Stomach (tissue), 9 donors: ENCODE results near the gene CCR2. TPM values are rescaled to one million over a fixed set of nuclear protein-coding genes. Genes with fewer than 3 reads are reported as not detected.

ENCODE experiments used
- DNase-seq, 2 donors: peaks; one replicate each; pipeline versions ENCODE4 v3.0.0 to v3.0.0-alpha.2; 2013 to 2019
- H3K27ac ChIP-seq, 5 donors: fragments of 200-600 bp in 4 of 5; sonication (generic) in 4 of 5; one replicate each; pipeline ENCODE4 v1.5.1; 2013 to 2019; ENCODE audit warnings: mild to moderate bottlenecking in 1 of 5, moderate library complexity in 1 of 5
- H3K27me3 ChIP-seq, 3 donors: fragments of 200-600 bp; sonication (generic); one replicate each; pipeline ENCODE4 v1.5.1; 2017 to 2019; ENCODE audit warnings: mixed run types in 1 of 3
- H3K36me3 ChIP-seq, 4 donors: fragments of 200-600 bp; sonication (generic); 1 replicate in 3 of 4; 2 replicates in 1 of 4; pipeline ENCODE4 v1.5.1; 2016 to 2019
- H3K4me1 ChIP-seq, 4 donors: fragments of 200-600 bp; sonication (generic); one replicate each; pipeline ENCODE4 v1.5.1; 2016 to 2019
- H3K4me3 ChIP-seq, 4 donors: fragments of 200-600 bp; sonication (generic) in 3 of 4; one replicate each; pipeline ENCODE4 v1.5.1; 2016 to 2019; ENCODE audit warnings: mild to moderate bottlenecking in 1 of 4
- H3K9me3 ChIP-seq, 4 donors: fragments of 200-600 bp; sonication (generic); one replicate each; pipeline ENCODE4 v1.5.1; 2016 to 2019
- EP300 ChIP-seq: sonication (generic); formaldehyde crosslinking; IDR thresholded peaks from one replicate; pipeline ENCODE4 v1.6.1; 2017; ENCODE audit warnings: antibody characterized with exemption
- POLR2A ChIP-seq, 4 donors: fragments of 450-650 bp; IDR thresholded peaks; one replicate each; pipeline ENCODE4 v1.6.1; 2016; ENCODE audit warnings: antibody characterized with exemption in 4 of 4, control low read depth in 2 of 4, mild to moderate bottlenecking in 1 of 4, moderate library complexity in 1 of 4
- POLR2AphosphoS5 ChIP-seq, 3 donors: sonication (generic); formaldehyde crosslinking; IDR thresholded peaks; one replicate each; pipeline ENCODE4 v1.6.1; 2016; ENCODE audit warnings: antibody characterized with exemption in 3 of 3
- WGBS, 5 donors: extraction: QIAGEN DNeasy Blood & Tissue Kit in 3 of 5; methylation state at CpG; one replicate each; pipeline versions ENCODE4 v1.1.5 to v1.1.7; 2013 to 2018; 5-methylcytosine and 5-hydroxymethylcytosine counted together
- intact Hi-C: fragments of 100-400 bp; cut with DNase I; formaldehyde crosslinking; loops from one replicate; pipeline ENCODE4 v1.15.1; 2023; ENCODE audit warnings: low total_unique reads
- polyA plus RNA-seq, 3 donors: library from polyadenylated mRNA; stranded (reverse); fragments of 200-250 nt; gene quantifications; one replicate each; pipeline ENCODE4 v1.2.3, GENCODE V29; 2013
- total RNA-seq, 5 donors: library from RNA; depleted of rRNA; stranded (reverse); fragments of >200 nt; gene quantifications; one replicate each; pipeline versions ENCODE4 v1.1.0 to v1.2.3, GENCODE V29; 2014 to 2016
- TF ChIP-seq, protein P1 (sequence below), 7 experiments: fragments of 450-650 bp in 4 of 7; fragments of 200-600 bp in 3 of 7; sonication (generic) in 3 of 7; IDR thresholded peaks; one replicate each; pipeline ENCODE4 v1.5.1; 2016 to 2019; ENCODE audit warnings: antibody characterized with exemption in 7 of 7, control low read depth in 2 of 7, mild to moderate bottlenecking in 1 of 7
- donor health status: healthy with polysubstance abuse.
- donor health status: Bipolar disorder and iron deficiency.
- donor health status: healthy.

Gene CCR2
- total and polyA plus RNA-seq, 8 donors = 0.37 to 2.5 (median 0.61) TPM; not detected in 3

DNA sequence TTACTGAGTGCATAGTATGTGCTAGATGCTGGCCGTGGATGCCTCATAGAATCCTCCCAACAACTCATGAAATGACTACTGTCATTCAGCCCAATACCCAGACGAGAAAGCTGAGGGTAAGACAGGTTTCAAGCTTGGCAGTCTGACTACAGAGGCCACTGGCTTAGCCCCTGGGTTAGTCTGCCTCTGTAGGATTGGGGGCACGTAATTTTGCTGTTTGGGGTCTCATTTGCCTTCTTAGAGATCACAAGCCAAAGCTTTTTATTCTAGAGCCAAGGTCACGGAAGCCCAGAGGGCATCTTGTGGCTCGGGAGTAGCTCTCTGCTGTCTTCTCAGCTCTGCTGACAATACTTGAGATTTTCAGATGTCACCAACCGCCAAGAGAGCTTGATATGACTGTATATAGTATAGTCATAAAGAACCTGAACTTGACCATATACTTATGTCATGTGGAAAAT lies 15.8 kb downstream of the CCR2 start:
- Histone ChIP-seq H3K9me3 (no peaks in the 10 kb centered on the region), H3K27ac (peak overlapping the region; percentile 15 to 51 (median 41)), H3K4me1 (no peaks in the 10 kb centered on the region), H3K27me3 (peaks cover 0 to 15% (median 0%) of the 10 kb centered on the region in 3 donors), H3K4me3 (no peak overlapping the region), H3K36me3 (no peaks in the 10 kb centered on the region)
- intact Hi-C loops = loop anchor here (10.0 kb wide), 1 partner anchor 425 kb away; the partner anchor contains the start of gene CXCR6
- WGBS, 5 donors = 56 to 69% (median 66%) methylated on average over 6 of the region's 6 CpGs
- no peak for DNase-seq
- no peak for TF ChIP-seq POLR2A (IDR thresholded peaks at IDR 0.05)
- TF ChIP-seq, protein P1, sequence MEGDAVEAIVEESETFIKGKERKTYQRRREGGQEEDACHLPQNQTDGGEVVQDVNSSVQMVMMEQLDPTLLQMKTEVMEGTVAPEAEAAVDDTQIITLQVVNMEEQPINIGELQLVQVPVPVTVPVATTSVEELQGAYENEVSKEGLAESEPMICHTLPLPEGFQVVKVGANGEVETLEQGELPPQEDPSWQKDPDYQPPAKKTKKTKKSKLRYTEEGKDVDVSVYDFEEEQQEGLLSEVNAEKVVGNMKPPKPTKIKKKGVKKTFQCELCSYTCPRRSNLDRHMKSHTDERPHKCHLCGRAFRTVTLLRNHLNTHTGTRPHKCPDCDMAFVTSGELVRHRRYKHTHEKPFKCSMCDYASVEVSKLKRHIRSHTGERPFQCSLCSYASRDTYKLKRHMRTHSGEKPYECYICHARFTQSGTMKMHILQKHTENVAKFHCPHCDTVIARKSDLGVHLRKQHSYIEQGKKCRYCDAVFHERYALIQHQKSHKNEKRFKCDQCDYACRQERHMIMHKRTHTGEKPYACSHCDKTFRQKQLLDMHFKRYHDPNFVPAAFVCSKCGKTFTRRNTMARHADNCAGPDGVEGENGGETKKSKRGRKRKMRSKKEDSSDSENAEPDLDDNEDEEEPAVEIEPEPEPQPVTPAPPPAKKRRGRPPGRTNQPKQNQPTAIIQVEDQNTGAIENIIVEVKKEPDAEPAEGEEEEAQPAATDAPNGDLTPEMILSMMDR (IDR thresholded peaks at IDR 0.05) = no peak
- no peak for TF ChIP-seq POLR2AphosphoS5 (IDR thresholded peaks at IDR 0.05)
- TF ChIP-seq EP300 = no peak

DNA sequence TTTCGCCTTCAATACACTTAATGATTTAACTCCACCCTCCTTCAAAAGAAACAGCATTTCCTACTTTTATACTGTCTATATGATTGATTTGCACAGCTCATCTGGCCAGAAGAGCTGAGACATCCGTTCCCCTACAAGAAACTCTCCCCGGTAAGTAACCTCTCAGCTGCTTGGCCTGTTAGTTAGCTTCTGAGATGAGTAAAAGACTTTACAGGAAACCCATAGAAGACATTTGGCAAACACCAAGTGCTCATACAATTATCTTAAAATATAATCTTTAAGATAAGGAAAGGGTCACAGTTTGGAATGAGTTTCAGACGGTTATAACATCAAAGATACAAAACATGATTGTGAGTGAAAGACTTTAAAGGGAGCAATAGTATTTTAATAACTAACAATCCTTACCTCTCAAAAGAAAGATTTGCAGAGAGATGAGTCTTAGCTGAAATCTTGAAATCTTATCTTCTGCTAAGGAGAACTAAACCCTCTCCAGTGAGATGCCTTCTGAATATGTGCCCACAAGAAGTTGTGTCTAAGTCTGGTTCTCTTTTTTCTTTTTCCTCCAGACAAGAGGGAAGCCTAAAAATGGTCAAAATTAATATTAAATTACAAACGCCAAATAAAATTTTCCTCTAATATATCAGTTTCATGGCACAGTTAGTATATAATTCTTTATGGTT lies 17.1 kb downstream of the CCR2 start, which contains the start of gene CCR5:
CCR5 (plus strand) TSS at position 108 of the 680 bp plus-strand sequence. CDS start 1,957 bp downstream, outside the sequence.
- no peaks in the 10 kb centered on the region for H3K9me3 ChIP-seq

DNA sequence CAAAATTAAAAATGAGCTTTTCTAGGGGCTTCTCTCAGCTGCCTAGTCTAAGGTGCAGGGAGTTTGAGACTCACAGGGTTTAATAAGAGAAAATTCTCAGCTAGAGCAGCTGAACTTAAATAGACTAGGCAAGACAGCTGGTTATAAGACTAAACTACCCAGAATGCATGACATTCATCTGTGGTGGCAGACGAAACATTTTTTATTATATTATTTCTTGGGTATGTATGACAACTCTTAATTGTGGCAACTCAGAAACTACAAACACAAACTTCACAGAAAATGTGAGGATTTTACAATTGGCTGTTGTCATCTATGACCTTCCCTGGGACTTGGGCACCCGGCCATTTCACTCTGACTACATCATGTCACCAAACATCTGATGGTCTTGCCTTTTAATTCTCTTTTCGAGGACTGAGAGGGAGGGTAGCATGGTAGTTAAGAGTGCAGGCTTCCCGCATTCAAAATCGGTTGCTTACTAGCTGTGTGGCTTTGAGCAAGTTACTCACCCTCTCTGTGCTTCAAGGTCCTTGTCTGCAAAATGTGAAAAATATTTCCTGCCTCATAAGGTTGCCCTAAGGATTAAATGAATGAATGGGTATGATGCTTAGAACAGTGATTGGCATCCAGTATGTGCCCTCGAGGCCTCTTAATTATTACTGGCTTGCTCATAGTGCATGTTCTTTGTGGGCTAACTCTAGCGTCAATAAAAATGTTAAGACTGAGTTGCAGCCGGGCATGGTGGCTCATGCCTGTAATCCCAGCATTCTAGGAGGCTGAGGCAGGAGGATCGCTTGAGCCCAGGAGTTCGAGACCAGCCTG lies 17.8 kb downstream of the CCR2 start:
- Histone ChIP-seq H3K9me3 (no peaks in the 10 kb centered on the region), H3K36me3 (no peaks in the 10 kb centered on the region), H3K4me1 (no peaks in the 10 kb centered on the region), H3K4me3 (peak overlapping the region in 3 of 4 donors; percentile 0 to 15 (median 6)), H3K27me3 (peaks cover 0 to 22% (median 0%) of the 10 kb centered on the region in 3 donors), H3K27ac (peak overlapping the region in 3 of 5 donors; percentile 14 to 45 (median 33))
- intact Hi-C loops = loop anchor here (10.0 kb wide), 1 partner anchor 427 kb away; the partner anchor contains the start of gene CXCR6
- DNase-seq = no peak
- WGBS, 5 donors = 62 to 82% (median 75%) methylated on average over 10 of the region's 10 CpGs
- TF ChIP-seq EP300 = no peak
- TF ChIP-seq POLR2A (IDR thresholded peaks at IDR 0.05) = no peak
- no peak for TF ChIP-seq POLR2AphosphoS5 (IDR thresholded peaks at IDR 0.05)
- TF ChIP-seq, protein P1 (IDR thresholded peaks at IDR 0.05) = no peak

More for the DNA sequence above, 17.1 kb downstream of the CCR2 start, which contains the start of gene CCR5:
- H3K36me3 ChIP-seq = no peaks in the 10 kb centered on the region
- H3K27ac ChIP-seq = peak within 1 kb of the TSS in 4 of 5 donors; percentile 15 to 51 (median 38)
- peaks cover 0 to 22% (median 0%) of the 10 kb centered on the region in 3 donors for H3K27me3 ChIP-seq
- intact Hi-C loops = loop anchor here (10.0 kb wide), 1 partner anchor 426 kb away; the partner anchor contains the start of gene CXCR6
- H3K4me1 ChIP-seq = no peaks in the 10 kb centered on the region
- 41 to 50% (median 46%) methylated on average over 5 of the region's 5 CpGs for WGBS, 5 donors
- TF ChIP-seq POLR2AphosphoS5 (IDR thresholded peaks at IDR 0.05) = peak in 1 of 3 donors; percentile 40
- no peak for TF ChIP-seq POLR2A (IDR thresholded peaks at IDR 0.05)
- TF ChIP-seq, protein P1 (IDR thresholded peaks at IDR 0.05) = no peak
- no peak for TF ChIP-seq EP300
- DNase-seq = peak in 1 of 2 donors; percentile 31
- peak within 1 kb of the TSS in 3 of 4 donors; percentile 0 to 15 (median 6) for H3K4me3 ChIP-seq
